ENCODE results near the gene EIF3L.

The EIF3L gene

DNA sequence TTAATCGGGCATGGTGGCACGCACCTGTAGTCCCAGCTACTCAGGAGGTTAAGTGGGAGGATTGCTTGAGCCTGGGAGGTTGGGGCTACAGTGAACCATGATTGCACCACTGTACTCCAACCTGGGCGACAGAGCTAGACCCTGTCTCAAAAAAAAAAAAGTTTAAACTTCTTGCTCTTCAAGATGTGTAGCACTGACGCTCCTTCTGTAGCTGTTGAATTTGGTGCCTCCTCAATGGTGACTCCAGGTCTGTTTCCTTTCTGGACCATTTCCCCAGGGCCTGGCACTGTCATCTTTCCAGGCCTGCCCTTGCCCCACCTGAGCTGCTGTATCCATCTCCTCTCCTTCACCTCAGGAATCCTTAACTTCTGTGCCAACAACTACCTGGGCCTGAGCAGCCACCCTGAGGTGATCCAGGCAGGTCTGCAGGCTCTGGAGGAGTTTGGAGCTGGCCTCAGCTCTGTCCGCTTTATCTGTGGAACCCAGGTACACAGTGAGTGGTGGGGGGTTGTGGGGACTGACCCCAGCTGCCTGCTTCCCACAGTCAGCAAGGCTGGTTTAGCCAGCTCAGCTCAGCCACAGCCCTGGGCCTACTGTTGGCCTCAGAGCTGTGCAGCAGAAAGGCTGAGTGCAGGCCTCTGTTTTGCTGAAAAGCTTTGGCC lies 39.4 kb upstream of the EIF3L start:
- Histone ChIP-seq H2AFZ (ENCODE audit: low read depth) (no peak overlapping the region), H4K20me1 (ENCODE audit: insufficient read depth) (no peaks in the 10 kb centered on the region), H3K36me3 (ENCODE audit: insufficient read depth) (no peaks in the 10 kb centered on the region), H3K4me1 (ENCODE audit: low read depth, poor library complexity, severe bottlenecking) (peaks cover 21% of the 10 kb centered on the region), H3K79me2 (ENCODE audit: insufficient read depth, low read depth) (no peaks in the 10 kb centered on the region), H3K27me3 (ENCODE audit: insufficient read depth, low read depth) (peaks cover 21% of the 10 kb centered on the region), H3K4me2 (no peak overlapping the region), H3K4me3 (IDR thresholded peaks at IDR 0.05; ENCODE audit: insufficient read depth, low read depth, low read length) (no peak overlapping the region), H3K9ac (no peak overlapping the region), H3K27ac (no peak overlapping the region)
- TF ChIP-seq, protein P1, sequence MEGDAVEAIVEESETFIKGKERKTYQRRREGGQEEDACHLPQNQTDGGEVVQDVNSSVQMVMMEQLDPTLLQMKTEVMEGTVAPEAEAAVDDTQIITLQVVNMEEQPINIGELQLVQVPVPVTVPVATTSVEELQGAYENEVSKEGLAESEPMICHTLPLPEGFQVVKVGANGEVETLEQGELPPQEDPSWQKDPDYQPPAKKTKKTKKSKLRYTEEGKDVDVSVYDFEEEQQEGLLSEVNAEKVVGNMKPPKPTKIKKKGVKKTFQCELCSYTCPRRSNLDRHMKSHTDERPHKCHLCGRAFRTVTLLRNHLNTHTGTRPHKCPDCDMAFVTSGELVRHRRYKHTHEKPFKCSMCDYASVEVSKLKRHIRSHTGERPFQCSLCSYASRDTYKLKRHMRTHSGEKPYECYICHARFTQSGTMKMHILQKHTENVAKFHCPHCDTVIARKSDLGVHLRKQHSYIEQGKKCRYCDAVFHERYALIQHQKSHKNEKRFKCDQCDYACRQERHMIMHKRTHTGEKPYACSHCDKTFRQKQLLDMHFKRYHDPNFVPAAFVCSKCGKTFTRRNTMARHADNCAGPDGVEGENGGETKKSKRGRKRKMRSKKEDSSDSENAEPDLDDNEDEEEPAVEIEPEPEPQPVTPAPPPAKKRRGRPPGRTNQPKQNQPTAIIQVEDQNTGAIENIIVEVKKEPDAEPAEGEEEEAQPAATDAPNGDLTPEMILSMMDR (conservative IDR thresholded peaks at IDR 0.05; ENCODE audit: low read depth, low read length), result no peak

DNA sequence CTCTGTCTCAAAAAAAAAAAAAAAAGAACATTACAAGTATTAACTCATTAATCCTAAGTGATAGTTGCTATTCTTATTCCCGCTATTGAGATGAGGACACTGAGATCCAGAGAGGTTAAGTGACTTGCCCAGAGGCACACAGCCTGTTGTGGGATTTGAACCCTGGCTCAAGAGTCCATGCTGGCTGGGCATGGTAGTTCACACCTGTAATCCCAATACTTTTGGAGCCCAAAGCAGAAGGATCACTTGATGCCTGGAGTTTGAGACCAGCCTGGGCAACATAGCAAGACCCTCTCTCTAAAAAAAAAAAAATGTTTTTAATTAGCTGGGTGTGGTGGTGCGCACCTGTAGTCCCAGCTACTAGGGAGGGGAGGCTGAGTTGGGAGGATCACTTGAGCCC lies 37.4 kb upstream of the EIF3L start:
- TF ChIP-seq, protein P1 (conservative IDR thresholded peaks at IDR 0.05; ENCODE audit: low read depth, low read length), result no peak
- H3K4me3 ChIP-seq (IDR thresholded peaks at IDR 0.05; ENCODE audit: insufficient read depth, low read depth, low read length), result no peak overlapping the region
- no peak overlapping the region for H2AFZ ChIP-seq (ENCODE audit: low read depth)
- no peak overlapping the region for H3K4me2 ChIP-seq
- H3K36me3 ChIP-seq (ENCODE audit: insufficient read depth), result no peaks in the 10 kb centered on the region
- H4K20me1 ChIP-seq (ENCODE audit: insufficient read depth), result no peaks in the 10 kb centered on the region
- peaks cover 11% of the 10 kb centered on the region for H3K4me1 ChIP-seq (ENCODE audit: low read depth, poor library complexity, severe bottlenecking)
- H3K27ac ChIP-seq, result no peak overlapping the region
- H3K79me2 ChIP-seq (ENCODE audit: insufficient read depth, low read depth), result no peaks in the 10 kb centered on the region
- H3K27me3 ChIP-seq (ENCODE audit: insufficient read depth, low read depth), result peaks cover 5% of the 10 kb centered on the region; the same call in 1 of the 2 replicates
- H3K9ac ChIP-seq, result no peak overlapping the region

DNA sequence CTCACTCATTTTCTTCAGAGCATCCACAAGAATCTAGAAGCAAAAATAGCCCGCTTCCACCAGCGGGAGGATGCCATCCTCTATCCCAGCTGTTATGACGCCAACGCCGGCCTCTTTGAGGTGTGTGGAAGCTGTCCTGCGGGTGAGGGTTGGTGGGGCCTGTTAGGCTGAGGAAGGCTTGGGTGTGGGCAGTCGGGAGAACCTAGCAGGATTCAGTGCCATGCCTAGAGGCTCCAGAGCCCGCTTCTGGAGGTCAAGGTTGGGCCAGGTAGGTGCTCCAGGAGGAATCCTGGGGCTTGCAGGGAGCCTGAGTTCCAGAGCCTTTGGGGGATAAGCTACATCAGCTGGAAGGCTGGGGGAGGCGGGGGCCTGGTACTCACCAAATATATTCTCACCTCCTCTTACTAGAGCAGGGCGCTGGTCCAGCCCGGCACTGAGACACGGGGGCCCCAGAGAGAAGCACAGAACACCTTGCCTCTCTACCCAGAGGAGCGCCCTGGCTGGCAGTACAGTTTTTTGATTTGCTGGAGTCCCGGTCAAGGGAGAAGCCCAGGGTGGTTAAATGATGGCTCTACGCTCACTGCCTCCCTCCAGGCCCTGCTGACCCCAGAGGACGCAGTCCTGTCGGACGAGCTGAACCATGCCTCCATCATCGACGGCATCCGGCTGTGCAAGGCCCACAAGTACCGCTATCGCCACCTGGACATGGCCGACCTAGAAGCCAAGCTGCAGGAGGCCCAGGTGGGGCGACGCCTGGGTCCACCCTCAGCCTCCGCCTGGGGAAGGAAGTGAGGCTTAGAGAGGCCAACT lies 36.1 kb upstream of the EIF3L start:
- Histone ChIP-seq H3K4me1 (ENCODE audit: low read depth, poor library complexity, severe bottlenecking) (peaks cover 11% of the 10 kb centered on the region), H3K4me3 (IDR thresholded peaks at IDR 0.05; ENCODE audit: insufficient read depth, low read depth, low read length) (no peak overlapping the region), H4K20me1 (ENCODE audit: insufficient read depth) (no peaks in the 10 kb centered on the region), H3K27me3 (ENCODE audit: insufficient read depth, low read depth) (no peaks in the 10 kb centered on the region; the same call in 1 of the 2 replicates), H2AFZ (ENCODE audit: low read depth) (no peak overlapping the region), H3K79me2 (ENCODE audit: insufficient read depth, low read depth) (no peaks in the 10 kb centered on the region), H3K36me3 (ENCODE audit: insufficient read depth) (no peaks in the 10 kb centered on the region), H3K4me2 (no peak overlapping the region), H3K27ac (no peak overlapping the region), H3K9ac (no peak overlapping the region)
- TF ChIP-seq, protein P1 (conservative IDR thresholded peaks at IDR 0.05; ENCODE audit: low read depth, low read length), result no peak

DNA sequence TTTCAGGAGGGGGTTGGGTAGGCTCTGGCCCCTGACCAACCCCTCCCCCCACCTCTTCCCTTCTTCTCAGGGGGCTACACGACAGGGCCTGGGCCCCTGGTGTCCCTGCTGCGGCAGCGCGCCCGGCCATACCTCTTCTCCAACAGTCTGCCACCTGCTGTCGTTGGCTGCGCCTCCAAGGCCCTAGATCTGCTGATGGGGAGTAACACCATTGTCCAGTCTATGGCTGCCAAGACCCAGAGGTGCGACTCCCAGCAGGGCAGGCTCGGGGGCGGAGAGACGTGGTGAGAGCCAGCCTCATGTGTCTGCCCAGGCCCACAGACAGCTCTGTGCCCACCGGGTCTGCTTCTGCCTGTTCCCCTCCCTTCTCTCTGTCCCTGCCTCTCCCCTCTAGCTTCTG lies 33.6 kb upstream of the EIF3L start:
- TF ChIP-seq, protein P1 (conservative IDR thresholded peaks at IDR 0.05; ENCODE audit: low read depth, low read length), result no peak
- Histone ChIP-seq H3K27ac (no peak overlapping the region), H3K36me3 (ENCODE audit: insufficient read depth) (no peaks in the 10 kb centered on the region), H3K27me3 (ENCODE audit: insufficient read depth, low read depth) (no peaks in the 10 kb centered on the region), H3K4me1 (ENCODE audit: low read depth, poor library complexity, severe bottlenecking) (peaks cover 7% of the 10 kb centered on the region), H3K9ac (no peak overlapping the region), H4K20me1 (ENCODE audit: insufficient read depth) (no peaks in the 10 kb centered on the region), H3K4me2 (no peak overlapping the region), H3K4me3 (IDR thresholded peaks at IDR 0.05; ENCODE audit: insufficient read depth, low read depth, low read length) (no peak overlapping the region), H2AFZ (ENCODE audit: low read depth) (no peak overlapping the region), H3K79me2 (ENCODE audit: insufficient read depth, low read depth) (no peaks in the 10 kb centered on the region)
